ENCODE results near the gene ZNF22.

DNA sequence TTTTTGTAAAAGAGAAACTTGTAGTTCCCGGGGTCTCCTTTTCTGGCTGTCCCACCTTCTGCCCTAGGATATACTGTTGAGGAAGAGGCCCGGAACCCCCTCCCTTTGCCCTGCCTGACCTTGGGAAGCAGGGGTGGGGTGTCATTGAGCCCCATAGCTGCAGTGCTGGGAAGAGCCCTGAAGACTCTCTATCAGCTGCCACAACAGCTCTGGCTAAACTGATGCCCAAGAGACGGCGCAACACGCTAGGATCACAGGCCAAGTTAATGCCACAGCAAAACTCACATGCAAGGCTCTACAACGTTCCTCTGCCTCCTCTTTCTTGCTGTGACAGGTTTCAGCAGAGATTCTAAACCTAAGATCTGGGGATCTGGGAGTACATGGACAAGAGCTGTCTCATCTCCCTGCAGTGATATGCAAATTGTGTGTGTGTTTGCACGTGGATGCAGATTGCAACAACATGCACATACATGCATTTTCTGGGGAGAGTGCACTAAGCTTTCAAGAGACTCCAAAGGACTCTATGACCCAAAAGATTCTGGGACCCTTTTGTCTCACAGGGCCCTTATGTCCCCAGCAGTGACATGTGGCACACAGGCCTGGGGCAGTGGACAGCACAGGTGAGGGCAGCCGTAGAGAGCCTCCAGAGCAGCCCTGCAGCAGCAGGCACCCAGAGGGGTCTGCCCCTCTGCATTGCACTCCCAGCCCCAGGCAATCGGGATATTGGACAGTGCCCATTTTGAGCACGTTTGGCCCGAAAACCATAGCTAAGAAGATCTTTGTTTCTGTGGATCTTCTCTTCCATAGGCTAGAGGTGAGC is 38.6 kb upstream of the ZNF22 start:
- TF ChIP-seq EZH2 (IDR thresholded peaks at IDR 0.05; ENCODE audit: low read depth, low read length, severe bottlenecking) (no peak), GABPA (IDR thresholded peaks at IDR 0.05; ENCODE audit: borderline replicate concordance, insufficient read depth, low read length) (no peak), HDAC6 (IDR thresholded peaks at IDR 0.05; ENCODE audit: low read depth, low read length) (no peak), POLR2A (IDR thresholded peaks at IDR 0.05; ENCODE audit: control extremely low read depth in 1 of 2, low read depth in 2 of 2, low read length in 2 of 2) (no peak), ZNF274 (IDR thresholded peaks at IDR 0.05; ENCODE audit: borderline replicate concordance, extremely low read depth, low read length) (no peak), MAFK (IDR thresholded peaks at IDR 0.05; ENCODE audit: low read depth, low read length) (no peak), POLR2AphosphoS5 (IDR thresholded peaks at IDR 0.05; ENCODE audit: low read depth, low read length) (no peak), JUND (IDR thresholded peaks at IDR 0.05; ENCODE audit: low read length) (no peak), JUN (IDR thresholded peaks at IDR 0.05; ENCODE audit: low read depth, low read length) (no peak), CHD2 (IDR thresholded peaks at IDR 0.05; ENCODE audit: low read length) (no peak)
- TF ChIP-seq, protein P1, sequence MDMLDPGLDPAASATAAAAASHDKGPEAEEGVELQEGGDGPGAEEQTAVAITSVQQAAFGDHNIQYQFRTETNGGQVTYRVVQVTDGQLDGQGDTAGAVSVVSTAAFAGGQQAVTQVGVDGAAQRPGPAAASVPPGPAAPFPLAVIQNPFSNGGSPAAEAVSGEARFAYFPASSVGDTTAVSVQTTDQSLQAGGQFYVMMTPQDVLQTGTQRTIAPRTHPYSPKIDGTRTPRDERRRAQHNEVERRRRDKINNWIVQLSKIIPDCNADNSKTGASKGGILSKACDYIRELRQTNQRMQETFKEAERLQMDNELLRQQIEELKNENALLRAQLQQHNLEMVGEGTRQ (IDR thresholded peaks at IDR 0.05; ENCODE audit: low read length) = no peak
- TF ChIP-seq, protein P2, sequence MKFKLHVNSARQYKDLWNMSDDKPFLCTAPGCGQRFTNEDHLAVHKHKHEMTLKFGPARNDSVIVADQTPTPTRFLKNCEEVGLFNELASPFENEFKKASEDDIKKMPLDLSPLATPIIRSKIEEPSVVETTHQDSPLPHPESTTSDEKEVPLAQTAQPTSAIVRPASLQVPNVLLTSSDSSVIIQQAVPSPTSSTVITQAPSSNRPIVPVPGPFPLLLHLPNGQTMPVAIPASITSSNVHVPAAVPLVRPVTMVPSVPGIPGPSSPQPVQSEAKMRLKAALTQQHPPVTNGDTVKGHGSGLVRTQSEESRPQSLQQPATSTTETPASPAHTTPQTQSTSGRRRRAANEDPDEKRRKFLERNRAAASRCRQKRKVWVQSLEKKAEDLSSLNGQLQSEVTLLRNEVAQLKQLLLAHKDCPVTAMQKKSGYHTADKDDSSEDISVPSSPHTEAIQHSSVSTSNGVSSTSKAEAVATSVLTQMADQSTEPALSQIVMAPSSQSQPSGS (IDR thresholded peaks at IDR 0.05; ENCODE audit: low read length) = no peak
- TF ChIP-seq, protein P3, sequence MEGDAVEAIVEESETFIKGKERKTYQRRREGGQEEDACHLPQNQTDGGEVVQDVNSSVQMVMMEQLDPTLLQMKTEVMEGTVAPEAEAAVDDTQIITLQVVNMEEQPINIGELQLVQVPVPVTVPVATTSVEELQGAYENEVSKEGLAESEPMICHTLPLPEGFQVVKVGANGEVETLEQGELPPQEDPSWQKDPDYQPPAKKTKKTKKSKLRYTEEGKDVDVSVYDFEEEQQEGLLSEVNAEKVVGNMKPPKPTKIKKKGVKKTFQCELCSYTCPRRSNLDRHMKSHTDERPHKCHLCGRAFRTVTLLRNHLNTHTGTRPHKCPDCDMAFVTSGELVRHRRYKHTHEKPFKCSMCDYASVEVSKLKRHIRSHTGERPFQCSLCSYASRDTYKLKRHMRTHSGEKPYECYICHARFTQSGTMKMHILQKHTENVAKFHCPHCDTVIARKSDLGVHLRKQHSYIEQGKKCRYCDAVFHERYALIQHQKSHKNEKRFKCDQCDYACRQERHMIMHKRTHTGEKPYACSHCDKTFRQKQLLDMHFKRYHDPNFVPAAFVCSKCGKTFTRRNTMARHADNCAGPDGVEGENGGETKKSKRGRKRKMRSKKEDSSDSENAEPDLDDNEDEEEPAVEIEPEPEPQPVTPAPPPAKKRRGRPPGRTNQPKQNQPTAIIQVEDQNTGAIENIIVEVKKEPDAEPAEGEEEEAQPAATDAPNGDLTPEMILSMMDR (IDR thresholded peaks at IDR 0.05; ENCODE audit: control extremely low read depth in 1 of 3, insufficient read depth in 1 of 3, low read depth in 1 of 3, low read length in 3 of 3) = no peak
